ENCODE measurements around the gene CCR5AS.
"Not testable (repeated sequence)": the region's sequence is repeated elsewhere in the genome, so short reads cannot be mapped to it uniquely, and the experiment has no call there.

Gene CCR5AS

DNA sequence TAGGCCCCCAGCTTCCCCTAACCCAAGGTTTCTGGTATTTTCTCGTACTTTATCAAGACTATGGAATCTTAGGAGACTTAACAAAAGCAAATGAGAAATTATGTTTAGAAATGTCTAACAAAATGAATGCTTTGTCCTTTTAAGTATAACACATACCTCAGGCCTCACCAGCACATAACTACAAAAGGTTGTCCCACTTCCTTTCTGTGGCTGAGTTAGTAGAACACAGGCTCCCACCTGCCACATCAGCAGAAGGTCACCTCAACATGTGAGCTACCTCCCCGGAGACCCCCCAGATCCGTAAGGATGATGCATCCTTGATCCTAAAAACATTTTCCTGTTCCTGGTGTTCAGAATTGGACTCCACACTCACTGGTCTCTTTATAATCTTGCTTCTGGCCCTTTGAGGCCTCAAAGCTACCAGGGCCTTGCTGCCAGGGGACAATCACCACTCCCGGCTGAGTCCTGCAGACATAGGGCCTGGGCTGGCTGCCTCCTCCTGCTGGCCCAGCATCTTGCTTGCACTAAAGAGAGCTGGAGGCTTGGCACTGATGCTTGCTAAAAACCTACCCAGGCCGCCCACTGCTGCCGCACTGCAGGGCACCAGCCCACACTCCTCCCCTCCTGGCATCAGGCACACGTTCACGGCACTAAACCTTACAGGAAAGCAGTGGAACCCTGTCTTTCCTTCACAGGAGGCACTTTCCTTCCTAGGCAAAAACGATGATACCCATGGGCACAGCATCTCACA lies 3.0 kb upstream of the CCR5AS start:
- TF ChIP-seq, protein P1, sequence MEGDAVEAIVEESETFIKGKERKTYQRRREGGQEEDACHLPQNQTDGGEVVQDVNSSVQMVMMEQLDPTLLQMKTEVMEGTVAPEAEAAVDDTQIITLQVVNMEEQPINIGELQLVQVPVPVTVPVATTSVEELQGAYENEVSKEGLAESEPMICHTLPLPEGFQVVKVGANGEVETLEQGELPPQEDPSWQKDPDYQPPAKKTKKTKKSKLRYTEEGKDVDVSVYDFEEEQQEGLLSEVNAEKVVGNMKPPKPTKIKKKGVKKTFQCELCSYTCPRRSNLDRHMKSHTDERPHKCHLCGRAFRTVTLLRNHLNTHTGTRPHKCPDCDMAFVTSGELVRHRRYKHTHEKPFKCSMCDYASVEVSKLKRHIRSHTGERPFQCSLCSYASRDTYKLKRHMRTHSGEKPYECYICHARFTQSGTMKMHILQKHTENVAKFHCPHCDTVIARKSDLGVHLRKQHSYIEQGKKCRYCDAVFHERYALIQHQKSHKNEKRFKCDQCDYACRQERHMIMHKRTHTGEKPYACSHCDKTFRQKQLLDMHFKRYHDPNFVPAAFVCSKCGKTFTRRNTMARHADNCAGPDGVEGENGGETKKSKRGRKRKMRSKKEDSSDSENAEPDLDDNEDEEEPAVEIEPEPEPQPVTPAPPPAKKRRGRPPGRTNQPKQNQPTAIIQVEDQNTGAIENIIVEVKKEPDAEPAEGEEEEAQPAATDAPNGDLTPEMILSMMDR (IDR thresholded peaks at IDR 0.05): no peak
- DNase-seq (ENCODE audit: low spot score) (no peak), ATAC-seq (ENCODE audit: low FRiP score) (no peak)

DNA sequence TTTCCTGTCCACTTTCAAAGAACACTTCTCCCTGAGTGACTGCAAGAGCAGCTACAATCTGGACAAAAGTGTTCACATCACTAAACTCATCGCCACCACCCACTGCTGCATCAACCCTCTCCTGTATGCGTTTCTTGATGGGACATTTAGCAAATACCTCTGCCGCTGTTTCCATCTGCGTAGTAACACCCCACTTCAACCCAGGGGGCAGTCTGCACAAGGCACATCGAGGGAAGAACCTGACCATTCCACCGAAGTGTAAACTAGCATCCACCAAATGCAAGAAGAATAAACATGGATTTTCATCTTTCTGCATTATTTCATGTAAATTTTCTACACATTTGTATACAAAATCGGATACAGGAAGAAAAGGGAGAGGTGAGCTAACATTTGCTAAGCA lies 2.0 kb upstream of the CCR5AS start:
- no peak for DNase-seq (ENCODE audit: low spot score)
- ATAC-seq (ENCODE audit: low FRiP score): no peak
- TF ChIP-seq, protein P1 (IDR thresholded peaks at IDR 0.05): no peak

DNA sequence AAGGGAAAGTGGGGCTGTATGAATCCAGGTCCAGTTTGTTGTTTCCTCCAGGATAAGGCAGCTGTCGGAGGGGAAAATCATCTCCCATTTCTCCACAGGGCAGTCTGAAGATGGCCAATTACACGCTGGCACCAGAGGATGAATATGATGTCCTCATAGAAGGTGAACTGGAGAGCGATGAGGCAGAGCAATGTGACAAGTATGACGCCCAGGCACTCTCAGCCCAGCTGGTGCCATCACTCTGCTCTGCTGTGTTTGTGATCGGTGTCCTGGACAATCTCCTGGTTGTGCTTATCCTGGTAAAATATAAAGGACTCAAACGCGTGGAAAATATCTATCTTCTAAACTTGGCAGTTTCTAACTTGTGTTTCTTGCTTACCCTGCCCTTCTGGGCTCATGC lies 1.1 kb upstream of the CCR5AS start:
- ATAC-seq (ENCODE audit: low FRiP score) (no peak), DNase-seq (ENCODE audit: low spot score) (no peak)
- TF ChIP-seq, protein P1 (IDR thresholded peaks at IDR 0.05): no peak

DNA sequence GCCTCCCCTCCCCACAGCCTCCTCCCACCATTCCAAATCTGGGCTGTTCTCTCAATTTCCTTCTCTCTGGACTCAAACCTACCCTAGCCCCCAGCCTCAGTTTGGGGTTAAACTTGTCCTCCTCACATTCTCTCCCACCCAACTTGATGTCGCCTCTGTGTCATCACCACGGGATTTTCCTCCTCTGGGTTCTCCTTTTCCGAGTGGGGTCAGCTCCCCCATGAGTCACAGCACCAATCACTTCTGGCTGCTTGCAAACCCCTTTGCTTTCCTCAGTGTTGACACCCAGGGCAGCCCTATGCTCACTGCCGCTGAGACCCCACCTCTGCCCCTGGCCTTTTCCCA lies 451 bp downstream of the CCR5AS start:
- no peak for ATAC-seq (ENCODE audit: low FRiP score)
- peak; percentile 50 for DNase-seq (ENCODE audit: low spot score)
- TF ChIP-seq, protein P1 (IDR thresholded peaks at IDR 0.05): no peak

DNA sequence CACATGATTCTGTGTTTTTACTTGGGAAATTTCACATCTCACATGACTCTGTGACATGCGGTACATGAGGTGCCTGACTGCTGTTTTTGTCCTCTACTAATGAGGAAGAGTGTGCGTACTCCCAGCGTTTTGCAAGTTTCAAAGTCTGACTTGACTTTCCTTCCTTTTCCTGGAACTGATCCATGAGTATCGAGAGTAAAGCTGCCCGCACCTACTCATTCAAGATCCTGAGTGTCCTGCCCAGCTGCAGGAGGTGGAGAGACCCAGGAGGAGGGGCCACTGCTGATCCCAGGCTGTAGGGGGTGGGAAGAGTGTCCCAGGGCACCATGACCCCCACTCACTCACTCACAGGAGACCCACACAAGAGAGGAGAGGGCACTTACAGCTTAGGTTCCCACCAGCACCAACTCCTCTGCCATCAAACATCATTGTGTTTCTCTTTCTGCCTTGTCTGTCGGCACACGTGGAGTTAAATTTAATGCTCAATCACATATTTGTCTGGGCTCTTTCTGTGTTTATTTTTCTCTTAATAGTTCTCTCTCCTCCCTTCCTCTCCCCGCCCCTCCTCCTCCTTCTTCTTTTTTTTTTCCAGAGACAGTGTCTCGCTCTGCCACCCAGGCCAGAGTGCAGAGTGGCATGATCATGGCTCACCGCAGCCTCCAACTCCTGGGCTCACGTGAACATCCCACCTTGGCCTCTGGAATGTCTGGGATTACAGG lies 1.4 kb downstream of the CCR5AS start:
- TF ChIP-seq, protein P1 (IDR thresholded peaks at IDR 0.05): no peak
- ATAC-seq (ENCODE audit: low FRiP score) (no peak), DNase-seq (ENCODE audit: low spot score) (no peak)

DNA sequence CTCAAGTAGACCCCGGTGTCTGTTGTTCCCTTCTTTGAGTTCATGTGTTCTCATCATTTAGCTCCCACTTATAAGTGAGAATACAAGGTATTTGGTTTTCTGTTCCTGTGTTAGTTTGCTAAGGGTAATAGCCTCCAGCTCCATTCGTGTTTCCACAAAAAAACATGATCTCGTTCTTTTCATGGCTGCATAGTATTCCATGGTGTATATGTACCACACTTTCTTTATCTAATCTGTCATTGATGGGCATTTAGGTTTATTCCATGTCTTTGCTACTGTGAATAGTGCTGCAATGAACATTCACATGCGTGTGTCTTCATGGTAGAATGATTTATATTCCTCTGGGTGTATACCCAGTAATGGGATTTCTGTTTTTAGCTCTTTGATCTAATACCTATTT lies 4.0 kb downstream of the CCR5AS start:
- not testable (repeated sequence) for ATAC-seq (ENCODE audit: low FRiP score); DNase-seq (ENCODE audit: low spot score)

DNA sequence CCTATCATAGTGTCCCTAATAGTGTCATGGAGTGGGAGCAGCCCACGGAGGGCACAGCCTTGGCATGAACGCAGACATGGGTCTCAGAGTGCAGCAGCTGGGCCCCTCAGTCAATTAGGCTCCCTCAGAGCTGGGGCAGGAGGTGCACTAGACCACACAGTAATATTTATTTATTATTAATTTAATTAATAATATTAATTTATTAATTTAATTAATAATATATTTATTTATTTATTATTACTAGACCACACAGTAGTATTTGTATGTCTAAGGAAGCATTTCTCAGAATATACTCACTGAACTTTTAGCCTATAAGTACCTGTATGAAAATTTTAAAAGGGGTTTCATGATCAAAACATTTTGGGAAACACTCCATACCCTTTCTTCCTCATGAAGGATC lies 5.3 kb downstream of the CCR5AS start:
- DNase-seq (ENCODE audit: low spot score) (no peak), ATAC-seq (ENCODE audit: low FRiP score) (no peak)
- TF ChIP-seq, protein P1 (IDR thresholded peaks at IDR 0.05): no peak
